Keratinocyte (primary cell): Measurements from ENCODE around the gene C2orf69.

Experiments used
- EZH2 ChIP-seq: IDR thresholded peaks from one replicate; pipeline ENCODE4 v1.6.1; 2012; ENCODE audit warnings: inconsistent platforms, mild to moderate bottlenecking, low read length, moderate library complexity
- TF ChIP-seq, protein P1 (sequence below), 3 experiments: IDR thresholded peaks in 1 of 3; conservative IDR thresholded peaks in 1 of 3; optimal IDR thresholded peaks in 1 of 3; 2 replicates in 2 of 3; 3 replicates in 1 of 3; pipeline versions ENCODE3 to v1.5.1; 2011; ENCODE audit warnings: low read length in 3 of 3, mild to moderate bottlenecking in 3 of 3, moderate library complexity in 2 of 3, control low read depth in 1 of 3, inconsistent platforms in 1 of 3; ENCODE audit not compliant: insufficient read depth in 2 of 3; ENCODE audit errors: extremely low read depth in 1 of 3

DNA sequence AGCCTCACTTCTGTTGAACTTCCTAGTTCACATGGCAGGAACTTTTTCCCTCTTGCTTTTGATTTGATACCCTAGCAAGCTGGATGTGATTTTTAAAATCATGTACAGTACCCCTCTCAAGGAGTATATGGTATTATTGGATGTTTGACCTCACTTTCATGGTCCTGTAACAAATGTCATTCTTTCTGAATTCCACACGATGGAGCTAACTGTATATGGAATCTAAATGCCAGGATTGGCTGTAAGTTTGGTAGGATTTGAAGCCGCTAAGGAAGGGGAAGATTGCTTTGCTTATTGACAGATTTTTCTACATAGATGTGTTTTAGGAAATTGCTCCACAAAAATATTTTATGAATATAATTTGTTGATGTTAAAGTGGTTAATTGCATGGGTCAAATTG lies 62.6 kb downstream of the C2orf69 start:
- TF ChIP-seq, protein P1, sequence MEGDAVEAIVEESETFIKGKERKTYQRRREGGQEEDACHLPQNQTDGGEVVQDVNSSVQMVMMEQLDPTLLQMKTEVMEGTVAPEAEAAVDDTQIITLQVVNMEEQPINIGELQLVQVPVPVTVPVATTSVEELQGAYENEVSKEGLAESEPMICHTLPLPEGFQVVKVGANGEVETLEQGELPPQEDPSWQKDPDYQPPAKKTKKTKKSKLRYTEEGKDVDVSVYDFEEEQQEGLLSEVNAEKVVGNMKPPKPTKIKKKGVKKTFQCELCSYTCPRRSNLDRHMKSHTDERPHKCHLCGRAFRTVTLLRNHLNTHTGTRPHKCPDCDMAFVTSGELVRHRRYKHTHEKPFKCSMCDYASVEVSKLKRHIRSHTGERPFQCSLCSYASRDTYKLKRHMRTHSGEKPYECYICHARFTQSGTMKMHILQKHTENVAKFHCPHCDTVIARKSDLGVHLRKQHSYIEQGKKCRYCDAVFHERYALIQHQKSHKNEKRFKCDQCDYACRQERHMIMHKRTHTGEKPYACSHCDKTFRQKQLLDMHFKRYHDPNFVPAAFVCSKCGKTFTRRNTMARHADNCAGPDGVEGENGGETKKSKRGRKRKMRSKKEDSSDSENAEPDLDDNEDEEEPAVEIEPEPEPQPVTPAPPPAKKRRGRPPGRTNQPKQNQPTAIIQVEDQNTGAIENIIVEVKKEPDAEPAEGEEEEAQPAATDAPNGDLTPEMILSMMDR (optimal IDR thresholded peaks at IDR 0.05 in 1 of 3, IDR thresholded peaks at IDR 0.05 in 1 of 3, conservative IDR thresholded peaks at IDR 0.05 in 1 of 3; ENCODE audit: extremely low read depth in 1 of 3, insufficient read depth in 2 of 3, low read length in 3 of 3) = peak in 2 of 3 experiments; percentile 18 to 52
- TF ChIP-seq EZH2 = no peak
